ENCODE measurements around the gene PHF10.

Gene PHF10

GRCh38 chr6:169668203-169668847 is 56.0 kb downstream of the PHF10 start:
- H3K4me3 ChIP-seq (ENCODE audit: low read depth, low read length) = no peak overlapping the region
- H3K9me3 ChIP-seq = no peaks in the 10 kb centered on the region
- no peak for DNase-seq
- H3K4me1 ChIP-seq = no peaks in the 10 kb centered on the region
- no peaks in the 10 kb centered on the region for H3K27me3 ChIP-seq
- TF ChIP-seq CTCF (IDR thresholded peaks at IDR 0.05; ENCODE audit: low read depth, low read length) = no peak
- peaks cover 43% of the 10 kb centered on the region for H3K36me3 ChIP-seq

- no peak for TF ChIP-seq CTCF (IDR thresholded peaks at IDR 0.05; ENCODE audit: low read depth, low read length)
- no peak for DNase-seq
- H3K4me3 ChIP-seq (ENCODE audit: low read depth, low read length) = no peak overlapping the region
- peaks cover 45% of the 10 kb centered on the region for H3K36me3 ChIP-seq
- no peaks in the 10 kb centered on the region for H3K27me3 ChIP-seq
- H3K4me1 ChIP-seq = no peaks in the 10 kb centered on the region
- H3K9me3 ChIP-seq = no peaks in the 10 kb centered on the region
Measured at GRCh38 chr6:169667716-169668115, 56.6 kb downstream of the PHF10 start.

- Histone ChIP-seq H3K36me3 (peaks cover 34% of the 10 kb centered on the region), H3K4me3 (ENCODE audit: low read depth, low read length) (no peak overlapping the region), H3K4me1 (no peaks in the 10 kb centered on the region), H3K27me3 (no peaks in the 10 kb centered on the region), H3K9me3 (no peaks in the 10 kb centered on the region)
- no peak for DNase-seq
- no peak for TF ChIP-seq CTCF (IDR thresholded peaks at IDR 0.05; ENCODE audit: low read depth, low read length)
Measured at GRCh38 chr6:169666441-169666840, 57.9 kb downstream of the PHF10 start.

GRCh38 chr6:169665289-169665688 is 59.0 kb downstream of the PHF10 start:
- no peaks in the 10 kb centered on the region for H3K4me1 ChIP-seq
- no peaks in the 10 kb centered on the region for H3K27me3 ChIP-seq
- DNase-seq = no peak
- no peak for TF ChIP-seq CTCF (IDR thresholded peaks at IDR 0.05; ENCODE audit: low read depth, low read length)
- no peak overlapping the region for H3K4me3 ChIP-seq (ENCODE audit: low read depth, low read length)
- peaks cover 27% of the 10 kb centered on the region for H3K36me3 ChIP-seq
- no peaks in the 10 kb centered on the region for H3K9me3 ChIP-seq

- Histone ChIP-seq H3K36me3 (peaks cover 30% of the 10 kb centered on the region), H3K4me1 (no peaks in the 10 kb centered on the region), H3K27me3 (no peaks in the 10 kb centered on the region), H3K4me3 (ENCODE audit: low read depth, low read length) (no peak overlapping the region), H3K9me3 (no peaks in the 10 kb centered on the region)
- no peak for TF ChIP-seq CTCF (IDR thresholded peaks at IDR 0.05; ENCODE audit: low read depth, low read length)
- no peak for DNase-seq
Measured at GRCh38 chr6:169664227-169664626, 60.1 kb downstream of the PHF10 start.

- H3K4me1 ChIP-seq = no peaks in the 10 kb centered on the region
- no peaks in the 10 kb centered on the region for H3K9me3 ChIP-seq
- DNase-seq = no peak
- no peak overlapping the region for H3K4me3 ChIP-seq (ENCODE audit: low read depth, low read length)
- TF ChIP-seq CTCF (IDR thresholded peaks at IDR 0.05; ENCODE audit: low read depth, low read length) = no peak
- peaks cover 27% of the 10 kb centered on the region for H3K36me3 ChIP-seq
- H3K27me3 ChIP-seq = no peaks in the 10 kb centered on the region
Measured at GRCh38 chr6:169663468-169663867, 60.8 kb downstream of the PHF10 start.
